Measurements from ENCODE around the gene LDHAL6B.

DNA sequence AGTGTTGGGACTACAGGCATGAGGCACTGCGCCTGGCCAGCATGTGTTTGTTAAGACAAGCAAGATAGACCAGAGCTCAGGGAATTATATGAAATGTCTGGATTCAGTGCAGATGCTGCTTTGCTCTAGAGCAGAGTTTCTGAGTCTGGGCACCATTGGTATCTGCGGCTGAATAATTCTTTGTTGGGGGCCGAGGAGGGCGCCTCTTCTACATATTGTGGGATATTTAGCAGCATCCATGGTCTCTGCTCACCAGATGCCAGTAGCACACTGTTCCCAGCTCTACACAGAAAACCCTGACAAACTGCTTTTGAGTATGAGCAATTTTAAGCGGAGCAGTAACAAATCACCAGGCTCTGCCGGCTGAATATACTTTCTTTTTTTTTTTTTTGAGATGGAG, 3.6 kb upstream of the LDHAL6B start:
- TF ChIP-seq, protein P1, sequence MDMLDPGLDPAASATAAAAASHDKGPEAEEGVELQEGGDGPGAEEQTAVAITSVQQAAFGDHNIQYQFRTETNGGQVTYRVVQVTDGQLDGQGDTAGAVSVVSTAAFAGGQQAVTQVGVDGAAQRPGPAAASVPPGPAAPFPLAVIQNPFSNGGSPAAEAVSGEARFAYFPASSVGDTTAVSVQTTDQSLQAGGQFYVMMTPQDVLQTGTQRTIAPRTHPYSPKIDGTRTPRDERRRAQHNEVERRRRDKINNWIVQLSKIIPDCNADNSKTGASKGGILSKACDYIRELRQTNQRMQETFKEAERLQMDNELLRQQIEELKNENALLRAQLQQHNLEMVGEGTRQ (IDR thresholded peaks at IDR 0.05; ENCODE audit: low read length), result no peak
- TF ChIP-seq POLR2A (IDR thresholded peaks at IDR 0.05; ENCODE audit: control extremely low read depth in 1 of 2, low read depth in 2 of 2, low read length in 2 of 2) (no peak), POLR2AphosphoS5 (IDR thresholded peaks at IDR 0.05; ENCODE audit: low read depth, low read length) (no peak), JUN (IDR thresholded peaks at IDR 0.05; ENCODE audit: low read depth, low read length) (no peak), CREB1 (IDR thresholded peaks at IDR 0.05) (no peak), RBBP5 (IDR thresholded peaks at IDR 0.05; ENCODE audit: borderline replicate concordance, low read depth, low read length) (no peak), RAD21 (IDR thresholded peaks at IDR 0.05 in 1 of 2, conservative IDR thresholded peaks at IDR 0.05 in 1 of 2; ENCODE audit: low read depth in 2 of 2, low read length in 2 of 2) (no peak), EZH2 (IDR thresholded peaks at IDR 0.05; ENCODE audit: low read depth, low read length, severe bottlenecking) (no peak), CBX5 (IDR thresholded peaks at IDR 0.05; ENCODE audit: low read depth, low read length) (no peak), RFX5 (IDR thresholded peaks at IDR 0.05; ENCODE audit: borderline replicate concordance, low read depth, low read length) (no peak), JUND (IDR thresholded peaks at IDR 0.05; ENCODE audit: low read length) (no peak), EP300 (IDR thresholded peaks at IDR 0.05; ENCODE audit: borderline replicate concordance in 1 of 2, low read depth in 2 of 2, low read length in 2 of 2) (no peak)
- TF ChIP-seq, protein P2, sequence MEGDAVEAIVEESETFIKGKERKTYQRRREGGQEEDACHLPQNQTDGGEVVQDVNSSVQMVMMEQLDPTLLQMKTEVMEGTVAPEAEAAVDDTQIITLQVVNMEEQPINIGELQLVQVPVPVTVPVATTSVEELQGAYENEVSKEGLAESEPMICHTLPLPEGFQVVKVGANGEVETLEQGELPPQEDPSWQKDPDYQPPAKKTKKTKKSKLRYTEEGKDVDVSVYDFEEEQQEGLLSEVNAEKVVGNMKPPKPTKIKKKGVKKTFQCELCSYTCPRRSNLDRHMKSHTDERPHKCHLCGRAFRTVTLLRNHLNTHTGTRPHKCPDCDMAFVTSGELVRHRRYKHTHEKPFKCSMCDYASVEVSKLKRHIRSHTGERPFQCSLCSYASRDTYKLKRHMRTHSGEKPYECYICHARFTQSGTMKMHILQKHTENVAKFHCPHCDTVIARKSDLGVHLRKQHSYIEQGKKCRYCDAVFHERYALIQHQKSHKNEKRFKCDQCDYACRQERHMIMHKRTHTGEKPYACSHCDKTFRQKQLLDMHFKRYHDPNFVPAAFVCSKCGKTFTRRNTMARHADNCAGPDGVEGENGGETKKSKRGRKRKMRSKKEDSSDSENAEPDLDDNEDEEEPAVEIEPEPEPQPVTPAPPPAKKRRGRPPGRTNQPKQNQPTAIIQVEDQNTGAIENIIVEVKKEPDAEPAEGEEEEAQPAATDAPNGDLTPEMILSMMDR (IDR thresholded peaks at IDR 0.05; ENCODE audit: control extremely low read depth in 1 of 3, insufficient read depth in 1 of 3, low read depth in 1 of 3, low read length in 3 of 3), result no peak

Measured in H1 (cell line).